MM.1S (cell line): ENCODE results near the gene PYGB.

ENCODE experiments used
- DNase-seq: peaks from one replicate; pipeline ENCODE4 v3.0.0-alpha.2; 2015
- H2AFZ ChIP-seq: fragments of 300-600 bp; sonication (generic); 2 replicates; pipeline ENCODE4 v1.6.0; 2016; ENCODE audit warnings: antibody characterized with exemption, low read length
- H3F3A ChIP-seq: fragments of 300-600 bp; sonication (generic); 2 replicates; pipeline ENCODE4 v1.6.1; 2016; ENCODE audit warnings: mild to moderate bottlenecking, antibody characterized with exemption, low read length, moderate library complexity, mixed read lengths; ENCODE audit not compliant: insufficient read depth
- H3K27ac ChIP-seq: fragments of 300-600 bp; sonication (generic); 2 replicates; pipeline ENCODE4 v1.5.1; 2016; ENCODE audit warnings: mild to moderate bottlenecking, low read length
- H3K27me3 ChIP-seq: fragments of 300-600 bp; sonication (generic); replicated peaks from 2 replicates; pipeline ENCODE4 v1.6.0; 2016; ENCODE audit warnings: low read length; ENCODE audit not compliant: insufficient read depth
- H3K36me3 ChIP-seq: fragments of 300-600 bp; sonication (generic); replicated peaks from 2 replicates; pipeline ENCODE4 v1.6.1; 2016; ENCODE audit warnings: mild to moderate bottlenecking, low read length, mixed read lengths; ENCODE audit not compliant: insufficient read depth
- H3K4me1 ChIP-seq: fragments of 300-600 bp; sonication (generic); 2 replicates; pipeline ENCODE4 v1.6.1; 2016; ENCODE audit warnings: low read length, mixed read lengths
- H3K4me2 ChIP-seq: fragments of 300-600 bp; sonication (generic); 2 replicates; pipeline ENCODE4 v1.6.0; 2016; ENCODE audit warnings: low read depth, low read length
- H3K4me3 ChIP-seq: fragments of 300-600 bp; sonication (generic); 2 replicates; pipeline ENCODE4 v1.5.1; 2016; ENCODE audit warnings: low read length, mixed read lengths
- H3K79me2 ChIP-seq: fragments of 300-600 bp; sonication (generic); 2 replicates; pipeline ENCODE4 v1.6.1; 2016; ENCODE audit warnings: mixed run types, low read length, mixed read lengths
- H3K9ac ChIP-seq: fragments of 300-600 bp; sonication (generic); 2 replicates; pipeline ENCODE4 v1.6.1; 2016; ENCODE audit warnings: low read length, mixed read lengths
- H3K9me2 ChIP-seq: fragments of 300-600 bp; sonication (generic); replicated peaks from 2 replicates; pipeline ENCODE4 v1.6.1; 2016; ENCODE audit warnings: mild to moderate bottlenecking, low read length, mixed read lengths; ENCODE audit not compliant: insufficient read depth
- H3K9me3 ChIP-seq: fragments of 300-600 bp; sonication (generic); replicated peaks from 2 replicates; pipeline ENCODE4 v1.6.1; 2016; ENCODE audit warnings: mild to moderate bottlenecking, low read length, mixed read lengths; ENCODE audit not compliant: insufficient read depth
- H4K20me1 ChIP-seq: fragments of 300-600 bp; sonication (generic); 2 replicates; pipeline ENCODE4 v1.6.1; 2016; ENCODE audit warnings: mild to moderate bottlenecking, low read length, moderate library complexity, mixed read lengths; ENCODE audit not compliant: insufficient read depth
- CTCF ChIP-seq: fragments of 300-600 bp; sonication (generic); IDR thresholded peaks from 2 replicates; pipeline ENCODE4 v1.5.1; 2016; ENCODE audit warnings: antibody characterized with exemption, low read length, mixed read lengths
- EZH2 ChIP-seq: fragments of 300-600 bp; sonication (generic); optimal IDR thresholded peaks from 2 replicates; pipeline ENCODE3; 2017; ENCODE audit warnings: low read depth, mild to moderate bottlenecking, antibody characterized with exemption, low read length, mixed read lengths
- EZH2phosphoT487 ChIP-seq: fragments of 300-600 bp; sonication (generic); IDR thresholded peaks from 2 replicates; pipeline ENCODE4 v1.6.1; 2018; ENCODE audit warnings: antibody characterized with exemption, low read length

The PYGB gene

GRCh38 chr20:25253606-25254275, 5.9 kb downstream of the PYGB start:
- no peak for DNase-seq
- H4K20me1 ChIP-seq, result no peaks in the 10 kb centered on the region
- H3F3A ChIP-seq, result no peaks in the 10 kb centered on the region
- no peak overlapping the region for H3K4me3 ChIP-seq
- TF ChIP-seq EZH2, result no peak
- TF ChIP-seq EZH2phosphoT487, result no peak
- no peak for TF ChIP-seq CTCF
- peaks cover 12% of the 10 kb centered on the region; the same call in 1 of the 2 replicates for H3K4me1 ChIP-seq
- no peaks in the 10 kb centered on the region for H3K9me2 ChIP-seq
- H3K27ac ChIP-seq, result no peak overlapping the region
- no peaks in the 10 kb centered on the region for H3K36me3 ChIP-seq
- H3K9ac ChIP-seq, result no peak overlapping the region
- H3K27me3 ChIP-seq, result no peaks in the 10 kb centered on the region
- H3K4me2 ChIP-seq, result no peak overlapping the region
- H3K9me3 ChIP-seq, result no peaks in the 10 kb centered on the region
- peaks cover 96% of the 10 kb centered on the region for H3K79me2 ChIP-seq
- H2AFZ ChIP-seq, result no peak overlapping the region

- peaks cover 95% of the 10 kb centered on the region for H3K79me2 ChIP-seq
- H3K4me3 ChIP-seq, result no peak overlapping the region
Observed at GRCh38 chr20:25254571-25254970, 6.7 kb downstream of the PYGB start.

GRCh38 chr20:25254986-25255680, 7.2 kb downstream of the PYGB start:
- DNase-seq, result no peak
- peaks cover 5% of the 10 kb centered on the region; the same call in 1 of the 2 replicates for H3K4me1 ChIP-seq

More at GRCh38 chr20:25254571-25254970, 6.7 kb downstream of the PYGB start:
- TF ChIP-seq CTCF, result no peak
- no peak for TF ChIP-seq EZH2phosphoT487
- TF ChIP-seq EZH2, result no peak
- Histone ChIP-seq H3K27ac (no peak overlapping the region), H3K9me3 (no peaks in the 10 kb centered on the region), H4K20me1 (no peaks in the 10 kb centered on the region), H2AFZ (no peak overlapping the region), H3K4me1 (peaks cover 8% of the 10 kb centered on the region; the same call in 1 of the 2 replicates), H3K4me2 (no peak overlapping the region), H3K27me3 (no peaks in the 10 kb centered on the region), H3F3A (no peaks in the 10 kb centered on the region), H3K36me3 (peaks cover 3% of the 10 kb centered on the region; the same call in 1 of the 2 replicates), H3K9ac (no peak overlapping the region), H3K9me2 (no peaks in the 10 kb centered on the region)
- no peak for DNase-seq

More at GRCh38 chr20:25254986-25255680, 7.2 kb downstream of the PYGB start:
- no peak overlapping the region for H3K4me3 ChIP-seq
- H4K20me1 ChIP-seq, result no peaks in the 10 kb centered on the region
- no peaks in the 10 kb centered on the region for H3K9me3 ChIP-seq
- peaks cover 3% of the 10 kb centered on the region; the same call in 1 of the 2 replicates for H3K36me3 ChIP-seq
- H3K9me2 ChIP-seq, result no peaks in the 10 kb centered on the region
- H3K4me2 ChIP-seq, result no peak overlapping the region
- H3K27me3 ChIP-seq, result no peaks in the 10 kb centered on the region
- TF ChIP-seq EZH2phosphoT487, result no peak
- H2AFZ ChIP-seq, result no peak overlapping the region
- H3K27ac ChIP-seq, result no peak overlapping the region
- peaks cover 94% of the 10 kb centered on the region for H3K79me2 ChIP-seq
- H3K9ac ChIP-seq, result no peak overlapping the region
- no peaks in the 10 kb centered on the region for H3F3A ChIP-seq
